ENCODE measurements around the gene TRPC4AP.
"Not testable (repeated sequence)": the region's sequence is repeated elsewhere in the genome, so short reads cannot be mapped to it uniquely, and the experiment has no call there.

Gene TRPC4AP, protein sequence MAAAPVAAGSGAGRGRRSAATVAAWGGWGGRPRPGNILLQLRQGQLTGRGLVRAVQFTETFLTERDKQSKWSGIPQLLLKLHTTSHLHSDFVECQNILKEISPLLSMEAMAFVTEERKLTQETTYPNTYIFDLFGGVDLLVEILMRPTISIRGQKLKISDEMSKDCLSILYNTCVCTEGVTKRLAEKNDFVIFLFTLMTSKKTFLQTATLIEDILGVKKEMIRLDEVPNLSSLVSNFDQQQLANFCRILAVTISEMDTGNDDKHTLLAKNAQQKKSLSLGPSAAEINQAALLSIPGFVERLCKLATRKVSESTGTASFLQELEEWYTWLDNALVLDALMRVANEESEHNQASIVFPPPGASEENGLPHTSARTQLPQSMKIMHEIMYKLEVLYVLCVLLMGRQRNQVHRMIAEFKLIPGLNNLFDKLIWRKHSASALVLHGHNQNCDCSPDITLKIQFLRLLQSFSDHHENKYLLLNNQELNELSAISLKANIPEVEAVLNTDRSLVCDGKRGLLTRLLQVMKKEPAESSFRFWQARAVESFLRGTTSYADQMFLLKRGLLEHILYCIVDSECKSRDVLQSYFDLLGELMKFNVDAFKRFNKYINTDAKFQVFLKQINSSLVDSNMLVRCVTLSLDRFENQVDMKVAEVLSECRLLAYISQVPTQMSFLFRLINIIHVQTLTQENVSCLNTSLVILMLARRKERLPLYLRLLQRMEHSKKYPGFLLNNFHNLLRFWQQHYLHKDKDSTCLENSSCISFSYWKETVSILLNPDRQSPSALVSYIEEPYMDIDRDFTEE

DNA sequence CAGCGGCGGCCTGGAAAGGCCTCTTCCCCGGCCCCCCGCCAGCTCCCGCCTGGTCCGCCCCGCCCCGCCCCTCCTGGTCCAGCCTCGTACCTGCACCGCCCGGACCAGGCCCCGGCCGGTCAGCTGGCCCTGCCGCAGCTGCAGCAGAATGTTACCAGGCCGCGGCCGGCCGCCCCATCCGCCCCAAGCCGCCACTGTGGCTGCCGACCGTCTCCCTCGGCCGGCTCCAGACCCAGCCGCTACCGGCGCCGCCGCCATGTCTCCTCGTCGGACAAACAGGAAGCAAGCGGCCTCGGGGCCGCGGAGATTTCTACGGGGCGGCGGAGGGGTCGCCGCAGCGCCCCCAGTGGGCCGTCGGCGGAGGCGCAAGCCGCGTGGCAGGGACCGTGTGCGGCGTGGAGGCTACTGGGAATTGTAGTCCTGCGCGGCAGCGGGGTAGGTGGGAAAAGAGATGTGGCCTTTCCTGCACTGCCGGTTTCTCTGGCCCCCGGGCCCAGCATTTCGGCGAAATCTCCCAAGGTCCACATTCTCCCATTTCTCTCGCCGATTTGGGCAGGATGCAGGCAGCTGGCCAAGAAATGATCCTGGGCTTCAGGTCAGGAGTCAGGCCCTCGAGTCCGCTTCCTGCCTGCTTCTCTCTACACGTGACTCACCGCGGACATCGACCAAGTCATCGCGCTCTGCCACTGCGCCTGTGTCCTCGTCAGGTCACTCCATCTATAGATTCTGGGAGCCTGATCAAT, at the start of gene TRPC4AP:
TRPC4AP (minus strand) TSS at position 284 of the 743 bp plus-strand sequence; CDS start at position 258, 26 bp downstream.
- DNase-seq, result peak; percentile 95

DNA sequence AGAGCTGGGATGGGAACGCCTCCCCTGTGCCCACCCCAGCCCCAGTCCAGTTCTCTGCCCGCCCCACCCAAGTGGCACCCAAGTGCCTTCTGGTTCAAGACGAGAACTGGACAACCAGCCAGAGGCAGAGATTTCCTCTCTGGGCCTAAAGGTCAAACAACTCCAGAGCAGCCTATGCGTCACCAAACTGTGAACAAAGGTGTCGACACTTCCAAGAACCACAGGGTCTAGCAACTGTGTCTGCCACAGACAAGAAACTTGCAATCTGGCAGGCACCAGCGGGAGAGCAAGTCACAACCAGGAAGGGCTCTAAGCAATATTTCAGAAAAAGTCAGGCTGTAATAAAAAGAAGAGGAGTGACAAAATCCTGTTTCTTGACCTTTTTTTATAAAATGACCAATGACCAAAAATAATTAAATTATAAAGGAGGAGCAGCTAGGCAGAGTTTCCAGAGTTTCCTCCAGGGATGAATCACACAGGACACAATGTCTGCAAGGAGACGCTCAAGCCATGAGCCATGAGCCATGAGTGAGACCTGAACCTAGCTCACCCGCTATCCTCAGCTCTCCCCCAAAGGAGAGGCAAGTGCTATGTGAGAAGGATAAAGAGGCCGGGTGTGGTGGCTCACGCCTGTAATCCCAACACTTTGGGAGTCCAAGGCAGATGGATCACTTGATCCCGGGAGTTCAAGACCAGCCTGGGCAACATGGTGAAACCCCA, 43.4 kb upstream of the TRPC4AP start:
- DNase-seq, result no peak

DNA sequence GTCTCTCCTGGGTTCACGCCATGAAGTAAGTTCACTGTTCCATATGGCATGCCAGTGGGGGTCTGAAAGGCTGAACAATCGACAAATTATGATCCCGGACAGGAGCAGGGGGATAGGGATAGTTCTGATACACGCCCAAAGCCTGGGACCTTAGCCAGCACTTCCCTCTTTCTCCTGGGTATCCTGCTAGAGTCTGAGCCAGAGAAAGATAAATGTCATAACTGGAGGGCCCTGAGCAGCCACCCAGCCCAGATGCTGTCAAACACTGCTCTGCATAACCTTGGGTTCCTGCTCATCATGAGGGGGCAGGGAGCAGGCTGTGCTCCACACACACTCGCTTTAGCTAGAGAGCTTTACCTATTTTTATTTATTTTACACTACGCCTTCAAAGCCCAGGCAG, 42.3 kb upstream of the TRPC4AP start:
- DNase-seq, result no peak

DNA sequence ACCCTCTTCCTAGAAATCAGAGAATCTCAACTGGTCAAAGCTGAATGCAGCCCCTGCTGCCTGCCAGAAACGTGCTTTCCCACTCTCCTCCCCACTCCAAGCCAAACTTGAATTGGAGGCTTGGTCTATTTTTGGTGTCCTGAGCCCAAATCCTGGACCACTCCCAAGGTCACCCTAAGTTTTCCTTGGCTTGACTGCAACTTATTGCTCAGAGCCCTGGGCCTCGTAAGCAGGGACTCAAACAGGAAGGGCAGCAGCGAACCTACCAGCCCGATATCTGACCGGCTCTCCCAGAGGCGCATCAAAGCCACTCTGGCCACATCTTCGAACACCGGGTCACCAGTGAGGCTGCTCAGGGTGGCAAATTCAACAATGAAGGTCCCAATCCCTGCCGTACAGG, 41.9 kb upstream of the TRPC4AP start:
- DNase-seq, result no peak

DNA sequence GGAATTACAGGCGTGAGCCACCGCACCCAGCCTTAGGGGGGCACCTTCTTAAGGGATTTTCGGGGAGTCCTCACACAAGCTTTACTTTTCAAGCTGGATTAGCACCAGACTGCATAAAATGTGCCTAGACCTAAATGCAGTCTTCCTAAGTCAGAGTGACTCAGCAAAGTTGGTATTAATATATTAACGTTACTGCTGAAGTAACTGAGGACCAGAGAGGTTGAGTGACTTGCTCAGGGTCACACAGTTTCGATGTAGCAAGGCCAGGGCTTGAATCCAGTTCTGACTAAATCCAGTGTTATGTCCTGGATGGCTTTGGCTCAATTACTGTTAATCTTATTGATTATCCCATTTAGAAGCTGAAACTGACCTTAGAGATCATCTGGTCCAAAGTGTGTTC, 41.1 kb upstream of the TRPC4AP start:
- no peak for DNase-seq

DNA sequence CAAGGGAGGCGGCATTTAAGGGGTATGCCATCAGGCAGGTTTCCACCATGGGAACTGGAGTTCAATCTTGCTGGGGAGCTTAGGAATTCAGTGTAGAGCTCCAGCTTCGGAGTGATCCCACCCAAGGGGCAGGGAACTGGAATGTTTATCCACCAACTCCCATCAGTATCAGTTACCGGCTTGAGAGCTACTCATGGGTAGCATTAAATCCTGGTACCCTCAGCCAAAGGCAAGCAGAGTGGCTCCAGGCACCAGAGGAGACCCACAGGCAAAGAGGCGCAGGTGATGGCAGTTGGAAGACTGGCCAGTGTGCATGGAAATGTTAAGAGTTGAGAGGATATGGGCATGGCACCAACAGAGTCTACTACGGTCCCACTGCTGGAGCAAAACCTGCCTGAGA, 40.4 kb upstream of the TRPC4AP start:
- DNase-seq, result no peak

DNA sequence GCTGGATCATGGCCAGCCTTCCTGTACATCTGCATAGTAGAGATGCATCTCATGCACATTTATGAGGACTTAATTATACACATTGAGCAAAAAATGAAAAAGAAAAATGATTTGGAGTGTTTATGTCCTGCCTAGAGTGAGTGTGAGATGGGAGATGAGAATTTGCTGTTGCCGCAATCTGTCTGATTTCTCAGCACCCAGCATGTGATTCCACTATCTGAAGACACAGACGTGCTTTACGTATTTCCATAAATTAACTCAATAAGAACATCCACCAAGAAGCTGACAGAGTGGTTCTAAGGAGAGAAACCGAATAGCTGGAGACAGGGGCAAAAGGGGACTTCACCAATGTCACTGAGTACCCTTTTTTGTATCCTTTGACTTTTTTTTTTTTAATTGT, 39.3 kb upstream of the TRPC4AP start:
- DNase-seq, result no peak

DNA sequence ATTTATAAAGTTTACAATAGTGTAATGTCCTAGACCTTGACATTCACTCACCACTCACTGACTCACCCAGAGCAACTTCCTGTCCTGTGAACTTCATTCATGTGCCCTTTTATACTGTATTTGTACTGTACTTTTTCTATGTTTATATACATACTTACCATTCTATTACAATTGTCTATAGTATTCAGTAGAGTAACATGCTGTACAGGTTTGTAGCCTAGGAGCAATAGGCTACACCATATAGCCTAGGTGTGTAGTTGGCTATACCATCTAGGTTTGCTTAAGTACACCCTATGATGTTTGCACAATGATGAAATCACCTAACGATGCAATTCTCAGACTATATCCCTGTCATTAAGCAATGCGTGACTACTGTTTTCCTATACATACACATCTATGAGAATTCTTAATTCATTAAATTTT, 37.1 kb upstream of the TRPC4AP start:
- DNase-seq, result peak; percentile 10

DNA sequence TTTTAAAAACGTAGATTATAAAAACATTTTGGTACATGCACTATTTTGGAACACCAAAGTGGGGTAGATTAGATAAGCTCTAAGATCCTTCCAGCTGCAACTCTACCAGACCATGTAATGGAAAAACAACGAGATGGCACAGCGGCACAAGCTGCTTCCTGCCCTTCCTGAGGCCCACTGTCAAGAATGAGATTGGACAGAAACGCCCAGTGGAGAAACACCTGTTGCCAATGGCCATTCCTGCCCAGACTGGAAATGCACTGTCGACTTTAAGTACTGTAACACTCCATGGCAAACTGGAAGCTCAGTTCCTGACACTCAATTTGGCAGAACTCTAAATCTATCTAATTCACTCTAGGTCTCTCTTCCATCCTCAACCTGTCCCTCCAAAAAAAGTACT, 33.1 kb upstream of the TRPC4AP start:
- DNase-seq, result no peak

DNA sequence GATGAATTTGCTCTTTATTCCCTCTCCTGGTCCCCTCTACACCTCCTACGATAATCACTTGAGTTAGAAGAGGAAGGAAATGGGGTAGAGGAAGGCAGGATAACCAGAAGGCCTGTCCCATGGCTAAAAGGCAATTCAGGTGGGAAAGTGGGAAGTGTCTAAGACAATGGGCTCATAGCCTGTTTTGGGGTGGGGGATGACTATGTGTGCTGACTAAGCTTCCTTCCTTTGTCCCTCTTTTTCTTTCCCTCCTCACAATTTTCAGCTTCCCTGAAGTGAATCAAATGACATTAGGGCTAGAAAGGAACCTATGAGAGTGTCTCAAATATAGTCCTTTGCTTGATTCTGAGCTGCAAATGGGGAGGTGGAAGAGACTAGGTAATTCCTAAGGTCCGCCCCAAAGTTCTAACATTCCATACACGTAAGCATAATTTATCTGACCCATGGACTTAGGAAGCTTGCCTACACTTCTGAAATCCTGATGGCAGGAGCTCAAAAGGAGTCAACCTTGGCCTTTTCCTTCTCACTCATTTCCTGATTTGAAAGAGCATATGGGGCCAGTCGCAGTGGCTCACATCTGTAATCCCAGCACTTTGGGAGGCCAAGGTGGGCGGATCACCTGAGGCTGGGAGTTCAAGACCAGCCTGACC, 30.3 kb upstream of the TRPC4AP start:
- no peak for DNase-seq

DNA sequence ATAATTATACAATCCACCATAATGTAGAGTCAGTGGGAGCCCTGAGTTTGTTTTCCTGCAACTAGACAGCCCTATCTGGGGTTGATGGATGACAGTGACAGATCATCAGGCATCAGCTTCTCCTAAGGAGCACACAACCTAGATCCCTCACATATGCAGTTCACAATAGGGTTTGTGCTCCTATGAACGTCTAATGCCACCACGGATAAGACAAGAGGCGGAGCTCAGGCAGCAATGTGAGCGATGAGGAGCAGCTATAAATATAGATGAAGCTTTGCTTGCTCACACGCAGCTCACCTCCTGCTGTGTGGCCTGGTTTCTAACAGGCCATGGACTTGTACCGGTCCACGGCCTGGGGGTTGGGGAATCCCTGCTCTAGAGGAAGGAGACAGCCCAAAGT, 28.6 kb upstream of the TRPC4AP start:
- DNase-seq, result no peak

DNA sequence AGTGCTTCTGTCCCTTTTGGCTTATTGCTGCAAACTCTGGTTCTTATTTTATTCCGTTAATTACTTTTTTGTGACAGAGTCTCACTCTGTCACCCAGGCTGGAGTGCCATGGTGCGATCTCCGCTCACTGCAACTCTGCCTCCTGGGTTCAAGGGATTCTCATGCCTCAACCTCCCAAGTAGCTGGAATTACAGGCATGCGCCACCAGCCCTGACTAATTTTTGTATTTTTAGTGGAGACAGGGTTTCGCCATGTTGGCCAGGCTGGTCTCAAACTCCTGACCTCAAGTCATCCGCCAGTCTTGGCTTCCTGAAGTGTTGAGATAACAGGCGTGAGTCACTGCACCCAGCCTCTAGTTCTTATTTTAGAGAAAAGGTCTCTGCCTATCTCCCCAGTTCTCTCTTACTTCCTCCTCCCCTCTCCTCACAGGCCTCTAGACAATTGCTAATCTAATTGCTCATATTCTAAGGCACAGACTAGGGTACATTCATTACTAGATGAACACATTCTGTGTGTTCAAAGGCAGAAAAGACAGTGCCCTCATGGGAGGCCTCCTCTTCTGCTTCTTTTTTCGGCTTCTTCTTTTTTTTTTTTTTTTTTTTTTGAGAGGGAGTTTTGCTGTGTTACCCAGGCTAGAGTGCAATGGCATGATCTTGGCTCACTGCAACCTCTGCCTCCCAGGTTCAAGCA, 27.6 kb upstream of the TRPC4AP start:
- peak; percentile 95 for DNase-seq

DNA sequence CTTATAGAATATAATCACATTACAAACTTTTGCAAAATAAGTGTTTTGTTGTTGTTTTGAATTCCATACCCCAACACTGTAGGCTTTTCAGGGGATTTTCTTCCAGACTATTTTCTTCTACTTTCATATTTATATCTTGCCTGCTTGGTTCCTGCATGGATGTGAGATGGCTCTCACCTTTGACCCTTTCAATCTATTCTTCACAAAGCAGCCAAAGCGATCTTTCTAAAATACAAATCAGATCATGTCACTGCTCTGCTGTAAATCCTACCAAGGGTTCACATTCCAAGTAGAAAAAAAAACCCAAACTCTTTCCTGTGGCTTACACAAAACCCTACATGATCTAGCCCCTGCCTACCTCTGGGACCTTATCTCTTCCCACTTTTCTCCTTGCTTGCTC, 25.0 kb upstream of the TRPC4AP start:
- no peak for DNase-seq

DNA sequence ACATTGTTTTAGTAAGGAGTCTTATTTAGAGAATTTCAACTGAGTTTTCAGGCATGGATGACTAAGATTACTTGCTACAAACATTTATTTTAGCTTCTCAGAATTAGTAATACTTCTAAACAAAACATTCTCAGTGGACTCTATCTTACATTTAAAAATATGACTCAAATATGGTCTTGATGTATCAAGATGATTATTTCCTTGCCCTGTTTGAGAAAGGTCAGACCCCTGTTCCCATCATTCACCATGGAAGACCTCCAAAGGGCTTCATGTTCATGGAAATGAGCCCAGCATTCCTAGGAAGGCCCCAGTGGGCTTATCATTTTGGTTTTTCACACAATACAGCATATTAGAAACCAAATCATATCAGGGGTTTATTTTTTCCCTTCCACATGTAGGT, 24.6 kb upstream of the TRPC4AP start:
- no peak for DNase-seq

DNA sequence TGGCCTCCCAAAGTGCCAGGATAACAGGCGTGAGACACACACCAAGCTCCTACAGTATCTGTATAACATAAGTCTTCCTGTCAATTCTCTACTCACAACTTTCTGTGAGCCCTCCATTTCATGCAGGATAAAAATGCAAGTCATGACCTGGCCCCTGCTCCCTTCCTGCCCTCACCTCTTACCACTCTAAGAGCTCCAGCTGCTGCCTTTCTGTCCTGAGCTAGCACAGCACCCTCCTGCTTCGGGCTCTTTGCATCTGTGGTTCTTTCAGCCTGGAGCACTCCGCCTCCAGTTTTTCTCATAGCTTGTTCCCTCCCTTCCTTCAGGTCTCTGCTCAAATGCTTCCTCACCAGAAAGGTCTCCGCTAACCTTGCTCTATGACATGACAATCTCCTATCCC, 23.7 kb upstream of the TRPC4AP start:
- peak; percentile 8 for DNase-seq

DNA sequence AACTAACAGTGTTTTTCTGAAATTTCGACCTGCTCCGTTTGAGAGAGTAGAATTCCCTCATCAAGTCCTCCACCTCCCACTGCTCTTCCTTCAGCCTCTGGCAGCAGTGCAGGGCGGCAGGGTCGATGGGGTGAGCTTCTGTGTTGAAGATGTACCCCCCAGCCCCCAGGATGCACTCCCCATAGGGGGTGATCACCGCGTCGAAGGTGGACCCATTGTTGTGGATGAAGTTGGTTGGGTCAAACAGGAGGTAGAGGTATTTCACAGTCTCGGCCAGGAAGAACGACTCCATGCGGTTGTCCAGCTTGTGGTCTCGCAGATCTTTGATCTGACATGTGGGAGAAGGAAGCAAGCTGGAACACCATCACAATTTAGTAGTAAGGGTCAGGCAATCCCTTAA, 23.0 kb upstream of the TRPC4AP start:
- no peak for DNase-seq

DNA sequence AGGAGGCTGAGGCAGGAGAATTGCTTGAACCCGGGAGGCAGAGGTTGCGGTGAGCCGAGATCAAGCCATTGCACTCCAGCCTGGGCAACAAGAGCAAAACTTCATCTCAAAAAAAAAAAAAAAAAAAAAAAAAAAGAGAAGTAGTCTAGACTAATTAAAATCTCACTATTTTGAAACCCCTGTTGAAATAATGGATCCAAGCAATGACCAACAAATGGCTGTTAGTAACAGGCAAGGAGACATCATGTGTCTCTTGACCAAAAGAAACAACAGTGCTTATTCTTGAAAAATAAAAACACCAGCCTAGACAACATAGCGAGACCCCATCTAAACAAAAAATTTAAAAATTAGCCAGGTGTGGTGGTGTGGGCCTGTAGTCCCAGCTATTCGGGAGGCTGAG, 19.7 kb upstream of the TRPC4AP start:
- not testable (repeated sequence) for DNase-seq

DNA sequence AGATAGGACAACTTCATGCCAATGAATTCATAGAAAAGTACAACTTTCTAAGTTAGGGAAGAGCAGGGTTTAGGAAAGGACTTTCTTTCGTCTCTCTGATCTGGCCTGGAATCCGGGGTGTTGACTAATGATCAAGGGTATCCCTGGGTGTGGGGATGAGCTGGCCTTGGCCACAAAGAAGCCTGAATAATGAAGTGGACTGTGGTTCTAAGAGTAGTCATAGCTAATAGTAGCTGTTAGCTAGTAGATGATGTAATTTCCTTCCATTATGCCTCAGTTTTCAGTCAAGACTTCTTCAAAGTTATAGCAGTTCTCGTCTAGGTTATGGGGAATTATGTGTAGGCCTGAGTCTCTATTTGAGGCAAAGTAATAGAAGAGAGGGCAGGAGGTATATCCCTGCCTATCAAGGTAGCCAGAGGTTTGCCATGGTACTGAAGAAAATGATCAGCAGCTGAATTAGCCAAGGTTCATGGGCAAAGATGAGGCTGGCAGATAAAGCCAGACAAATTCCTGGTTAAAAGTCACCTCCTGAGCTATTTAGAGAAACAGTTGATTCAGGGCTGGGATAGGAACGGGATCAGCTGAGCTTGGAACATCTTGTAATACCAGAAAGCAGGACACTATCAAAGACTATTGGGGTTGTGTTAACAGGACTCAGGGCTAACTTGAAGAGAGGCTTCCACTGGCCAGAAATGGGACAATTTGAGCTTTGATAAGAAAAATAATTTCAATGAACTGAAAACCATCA, 18.7 kb upstream of the TRPC4AP start:
- no peak for DNase-seq

DNA sequence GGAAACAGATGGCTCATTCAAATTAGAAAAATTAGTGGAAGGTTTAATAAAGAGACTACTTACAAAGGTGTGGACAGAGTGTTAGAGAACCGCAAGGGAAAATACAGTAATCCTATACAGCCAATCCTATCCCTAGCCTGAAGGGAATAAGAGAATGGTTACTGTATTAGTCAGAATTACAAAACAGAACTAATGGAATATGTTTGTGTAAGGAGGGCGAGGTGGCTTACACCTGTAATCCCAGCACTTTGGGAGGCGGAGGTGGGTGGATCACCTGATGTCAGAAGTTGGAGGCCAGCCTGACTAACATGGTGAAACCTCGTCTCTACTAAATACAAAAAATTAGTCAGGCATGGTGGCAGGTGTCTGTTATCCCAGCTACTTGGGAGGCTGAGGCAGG, 16.3 kb upstream of the TRPC4AP start:
- no peak for DNase-seq

DNA sequence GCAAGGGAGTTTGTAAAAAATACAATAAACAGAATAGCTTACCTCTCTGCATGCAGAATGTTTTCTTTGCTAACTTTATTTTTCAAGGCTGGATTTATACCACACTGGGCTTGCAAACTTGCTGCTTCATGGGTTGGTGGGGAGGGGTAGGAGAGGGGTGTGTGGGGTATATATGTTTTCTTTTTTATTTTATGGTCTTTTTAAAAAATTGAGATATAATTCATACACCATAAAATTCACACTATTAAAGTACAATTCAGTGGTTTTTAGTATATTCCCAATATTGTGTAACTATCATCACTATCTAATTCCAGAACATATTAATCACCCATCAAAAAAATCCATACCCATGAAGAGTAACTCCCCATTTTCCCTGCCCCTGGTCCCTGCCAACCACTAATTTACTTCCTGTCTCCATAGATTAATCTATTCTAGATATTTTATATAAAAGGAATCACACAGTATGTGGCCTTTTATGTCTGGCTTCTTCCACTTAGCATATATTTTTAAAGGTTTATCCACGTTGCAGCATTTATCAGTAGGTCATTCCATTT, 14.3 kb upstream of the TRPC4AP start:
- no peak for DNase-seq

Data from OCI-M1 (cell line).